Mesenchymal stem cell (in vitro differentiated cells and primary cell): Measurements from ENCODE around the gene DRD1.

Experiments
- DNase-seq: peaks from one replicate; pipeline ENCODE4 v3.0.0-alpha.2; 2013
- H2AFZ ChIP-seq: one replicate; pipeline ENCODE4 v1.6.1; 2013; ENCODE audit warnings: low read depth, mild to moderate bottlenecking, control low read depth, inconsistent platforms, low read length, moderate library complexity
- H2AK5ac ChIP-seq: 2 replicates; pipeline ENCODE4 v1.6.1; 2013; ENCODE audit warnings: low read length, moderate library complexity, mild to moderate bottlenecking, inconsistent platforms; ENCODE audit not compliant: severe bottlenecking
- H2BK120ac ChIP-seq: one replicate; pipeline ENCODE4 v1.6.1; 2013; ENCODE audit warnings: low read depth, mild to moderate bottlenecking, inconsistent platforms, low read length, moderate library complexity
- H2BK12ac ChIP-seq, 2 experiments: one replicate each; pipeline ENCODE4 v1.6.1; 2013; ENCODE audit warnings: inconsistent platforms in 2 of 2, low read length in 2 of 2, mild to moderate bottlenecking in 2 of 2, moderate library complexity in 2 of 2, control low read depth in 1 of 2
- H2BK15ac ChIP-seq: one replicate; pipeline ENCODE4 v1.6.1; 2013; ENCODE audit warnings: mild to moderate bottlenecking, low read depth, inconsistent platforms; ENCODE audit not compliant: poor library complexity, severe bottlenecking
- H2BK5ac ChIP-seq: 2 replicates; pipeline ENCODE4 v1.6.1; 2013; ENCODE audit warnings: low read depth, mild to moderate bottlenecking, low read length, control low read depth, inconsistent platforms; ENCODE audit not compliant: poor library complexity, severe bottlenecking
- H3K14ac ChIP-seq, 2 experiments: one replicate each; pipeline ENCODE4 v1.6.1; 2013; ENCODE audit warnings: inconsistent platforms in 2 of 2, low read length in 2 of 2, control low read depth in 1 of 2, mild to moderate bottlenecking in 1 of 2, moderate library complexity in 1 of 2
- H3K18ac ChIP-seq, 2 experiments: one replicate each; pipeline ENCODE4 v1.6.1; 2013; ENCODE audit warnings: inconsistent platforms in 2 of 2, low read length in 2 of 2, control low read depth in 1 of 2, low read depth in 1 of 2, mild to moderate bottlenecking in 1 of 2
- H3K23ac ChIP-seq, 2 experiments: one replicate each; pipeline ENCODE4 v1.6.1; 2013; ENCODE audit warnings: inconsistent platforms in 2 of 2, low read length in 2 of 2, mild to moderate bottlenecking in 2 of 2, moderate library complexity in 2 of 2, control low read depth in 1 of 2
- H3K27ac ChIP-seq: 2 replicates; pipeline ENCODE4 v1.5.1; 2013; ENCODE audit warnings: mild to moderate bottlenecking, moderate library complexity, low read length, control low read depth, inconsistent platforms; ENCODE audit not compliant: poor library complexity, severe bottlenecking
- H3K27me3 ChIP-seq, 2 experiments: 2 replicates each; pipeline versions ENCODE4 v1.6.1 to v1.7.0; 2013; ENCODE audit warnings: low read length in 2 of 2, mild to moderate bottlenecking in 2 of 2, moderate library complexity in 2 of 2, control low read depth in 1 of 2, inconsistent platforms in 1 of 2; ENCODE audit not compliant: control insufficient read depth in 1 of 2, insufficient read depth in 1 of 2
- H3K36me3 ChIP-seq, 2 experiments: 2 replicates each; pipeline versions ENCODE4 v1.6.1 to v1.7.0; 2013; ENCODE audit warnings: low read length in 2 of 2, control low read depth in 1 of 2, inconsistent platforms in 1 of 2, low read depth in 1 of 2, mild to moderate bottlenecking in 1 of 2; ENCODE audit not compliant: insufficient read depth in 2 of 2, control insufficient read depth in 1 of 2
- H3K4ac ChIP-seq, 2 experiments: one replicate each; pipeline ENCODE4 v1.6.1; 2013; ENCODE audit warnings: inconsistent platforms in 2 of 2, low read length in 2 of 2, mild to moderate bottlenecking in 2 of 2, moderate library complexity in 2 of 2, control low read depth in 1 of 2, low read depth in 1 of 2
- H3K4me1 ChIP-seq: 2 replicates; pipeline ENCODE4 v1.6.1; 2013; ENCODE audit warnings: low read depth, low read length, control low read depth; ENCODE audit not compliant: control insufficient read depth, insufficient read depth
- H3K4me2 ChIP-seq: 2 replicates; pipeline ENCODE4 v1.6.1; 2013; ENCODE audit warnings: low read length, mild to moderate bottlenecking, inconsistent platforms; ENCODE audit not compliant: poor library complexity, severe bottlenecking
- H3K4me3 ChIP-seq, 2 experiments: 2 replicates each; pipeline versions ENCODE4 v1.5.1 to v1.7.0; 2013; ENCODE audit warnings: low read length in 2 of 2, mild to moderate bottlenecking in 2 of 2, control low read depth in 1 of 2, low read depth in 1 of 2; ENCODE audit not compliant: insufficient read depth in 1 of 2
- H3K79me1 ChIP-seq: replicated peaks from 2 replicates; pipeline ENCODE4 v1.6.1; 2013; ENCODE audit warnings: mild to moderate bottlenecking, control low read depth, low read length, inconsistent platforms; ENCODE audit not compliant: poor library complexity, severe bottlenecking
- H3K9ac ChIP-seq: 2 replicates; pipeline ENCODE4 v1.7.0; 2013; ENCODE audit warnings: mild to moderate bottlenecking, low read length, moderate library complexity
- H3K9me3 ChIP-seq: 2 replicates; pipeline ENCODE4 v1.7.0; 2013; ENCODE audit warnings: mild to moderate bottlenecking, low read length; ENCODE audit not compliant: control insufficient read depth
- H4K8ac ChIP-seq: one replicate; pipeline ENCODE4 v1.6.1; 2013; ENCODE audit warnings: inconsistent platforms, mild to moderate bottlenecking, low read length, moderate library complexity
- H4K91ac ChIP-seq: one replicate; pipeline ENCODE4 v1.6.1; 2013; ENCODE audit warnings: mild to moderate bottlenecking, low read length, inconsistent platforms
- WGBS: methylation state at CpG from one replicate; pipeline ENCODE4 v1.1.7; 2013; ENCODE audit warnings: mixed read lengths; 5-methylcytosine and 5-hydroxymethylcytosine counted together

DRD1 gene

GRCh38 chr5:175468892-175469291, 24.9 kb upstream of the DRD1 start:
- Histone ChIP-seq H2BK12ac (no peak overlapping the region), H3K18ac (no peak overlapping the region), H3K23ac (no peak overlapping the region), H3K27ac (no peak overlapping the region), H2BK120ac (no peak overlapping the region), H4K8ac (no peak overlapping the region), H3K36me3 (no peaks in the 10 kb centered on the region), H2BK15ac (no peak overlapping the region), H4K91ac (no peak overlapping the region), H2AFZ (no peak overlapping the region), H3K4ac (no peak overlapping the region), H3K9ac (no peak overlapping the region), H3K4me3 (no peak overlapping the region), H3K79me1 (no peaks in the 10 kb centered on the region), H3K4me1 (no peaks in the 10 kb centered on the region), H3K4me2 (no peak overlapping the region), H2BK5ac (no peak overlapping the region), H3K9me3 (no peaks in the 10 kb centered on the region), H3K27me3 (peaks cover 21 to 22% of the 10 kb centered on the region in 2 experiments), H2AK5ac (no peak overlapping the region), H3K14ac (no peak overlapping the region)
- no CpG with 5 or more reads among the region's 1 CpG for WGBS
- DNase-seq = no peak

- no peak overlapping the region for H3K18ac ChIP-seq
- no peak overlapping the region for H2AK5ac ChIP-seq
- no peak overlapping the region for H3K27ac ChIP-seq
- H2BK120ac ChIP-seq = no peak overlapping the region
- WGBS = 61% methylated on average over 9 of the region's 11 CpGs
- no peak overlapping the region for H3K9ac ChIP-seq
- H4K91ac ChIP-seq = no peak overlapping the region
- H2AFZ ChIP-seq = no peak overlapping the region
- no peak overlapping the region for H2BK15ac ChIP-seq
- no peaks in the 10 kb centered on the region for H3K9me3 ChIP-seq
- H3K4ac ChIP-seq = no peak overlapping the region
- peaks cover 22 to 27% of the 10 kb centered on the region in 2 experiments for H3K27me3 ChIP-seq
- H3K14ac ChIP-seq = no peak overlapping the region
- no peak overlapping the region for H4K8ac ChIP-seq
- peak overlapping the region in 1 of 2 experiments; percentile 26 for H3K23ac ChIP-seq
- no peaks in the 10 kb centered on the region for H3K4me1 ChIP-seq
- no peak overlapping the region for H3K4me3 ChIP-seq
- H3K79me1 ChIP-seq = no peaks in the 10 kb centered on the region
- no peaks in the 10 kb centered on the region for H3K36me3 ChIP-seq
- no peak overlapping the region for H3K4me2 ChIP-seq
- no peak for DNase-seq
- no peak overlapping the region for H2BK12ac ChIP-seq
- H2BK5ac ChIP-seq = no peak overlapping the region
Measured at GRCh38 chr5:175467983-175468690, 24.2 kb upstream of the DRD1 start.

- no peak overlapping the region for H2BK5ac ChIP-seq
- no peak overlapping the region for H2BK120ac ChIP-seq
- H2BK15ac ChIP-seq = no peak overlapping the region
- no peak overlapping the region for H3K4ac ChIP-seq
- no peak overlapping the region for H3K23ac ChIP-seq
- peak overlapping the region in 1 of 2 experiments; percentile 42 for H3K4me3 ChIP-seq
- H3K27me3 ChIP-seq = peaks cover 21 to 22% of the 10 kb centered on the region in 2 experiments
- no peak overlapping the region for H2AFZ ChIP-seq
- no peak overlapping the region for H2AK5ac ChIP-seq
- no peaks in the 10 kb centered on the region for H3K36me3 ChIP-seq
- H4K8ac ChIP-seq = no peak overlapping the region
- DNase-seq = no peak
- H3K9ac ChIP-seq = peak overlapping the region; percentile 56
- H3K18ac ChIP-seq = no peak overlapping the region
- 56% methylated on average over 5 of the region's 5 CpGs for WGBS
- no peak overlapping the region for H4K91ac ChIP-seq
- H3K79me1 ChIP-seq = no peaks in the 10 kb centered on the region
- no peak overlapping the region for H3K14ac ChIP-seq
- no peaks in the 10 kb centered on the region for H3K4me1 ChIP-seq
- no peaks in the 10 kb centered on the region for H3K9me3 ChIP-seq
- no peak overlapping the region for H3K27ac ChIP-seq
- no peak overlapping the region for H3K4me2 ChIP-seq
- H2BK12ac ChIP-seq = no peak overlapping the region
Measured at GRCh38 chr5:175466700-175467318, 22.8 kb upstream of the DRD1 start.

GRCh38 chr5:175465282-175465681, 21.3 kb upstream of the DRD1 start:
- H2BK5ac ChIP-seq = no peak overlapping the region

More at GRCh38 chr5:175465282-175465681, 21.3 kb upstream of the DRD1 start:
- no peak overlapping the region for H3K4me2 ChIP-seq
- H4K91ac ChIP-seq = no peak overlapping the region
- H3K4ac ChIP-seq = no peak overlapping the region
- H2BK12ac ChIP-seq = no peak overlapping the region
- H3K9me3 ChIP-seq = no peaks in the 10 kb centered on the region
- no peak overlapping the region for H2BK120ac ChIP-seq
- no peak overlapping the region for H3K14ac ChIP-seq
- no peak overlapping the region for H3K23ac ChIP-seq
- H3K27ac ChIP-seq = no peak overlapping the region
- no peak for DNase-seq
- H3K18ac ChIP-seq = no peak overlapping the region
- no peak overlapping the region for H3K9ac ChIP-seq
- no peak overlapping the region for H4K8ac ChIP-seq
- H3K4me3 ChIP-seq = no peak overlapping the region
- H2AFZ ChIP-seq = no peak overlapping the region
- H3K4me1 ChIP-seq = no peaks in the 10 kb centered on the region
- H3K27me3 ChIP-seq = peaks cover 14 to 22% of the 10 kb centered on the region in 2 experiments
- H3K36me3 ChIP-seq = no peaks in the 10 kb centered on the region
- WGBS = 41% methylated on average over 3 of the region's 3 CpGs
- H2BK15ac ChIP-seq = no peak overlapping the region
- H2AK5ac ChIP-seq = no peak overlapping the region
- H3K79me1 ChIP-seq = no peaks in the 10 kb centered on the region
